ENCODE results near the gene NF1.
"Not testable (repeated sequence)": the region's sequence is repeated elsewhere in the genome, so short reads cannot be mapped to it uniquely, and the experiment has no call there.

The NF1 gene

DNA sequence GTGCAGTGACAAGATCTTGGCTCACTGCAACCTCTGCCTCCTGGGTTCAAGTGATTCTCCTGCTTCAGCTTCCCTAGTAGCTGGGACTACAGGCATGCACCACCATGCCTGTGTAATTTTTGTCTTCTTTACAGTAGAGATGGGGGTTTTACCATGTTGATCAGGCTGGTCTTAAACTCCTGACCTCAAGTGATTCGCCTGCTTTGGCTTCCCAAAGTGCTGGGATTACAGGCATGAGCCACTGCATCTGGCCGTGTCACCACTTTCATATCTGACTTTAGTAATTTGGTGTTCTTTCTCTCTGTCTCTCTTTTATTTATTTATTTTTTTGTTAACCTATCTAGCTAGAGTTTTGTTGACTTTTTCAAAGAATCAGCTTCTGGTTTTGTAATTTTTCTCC lies 103.9 kb downstream of the NF1 start:
- DNase-seq: not testable (repeated sequence)

DNA sequence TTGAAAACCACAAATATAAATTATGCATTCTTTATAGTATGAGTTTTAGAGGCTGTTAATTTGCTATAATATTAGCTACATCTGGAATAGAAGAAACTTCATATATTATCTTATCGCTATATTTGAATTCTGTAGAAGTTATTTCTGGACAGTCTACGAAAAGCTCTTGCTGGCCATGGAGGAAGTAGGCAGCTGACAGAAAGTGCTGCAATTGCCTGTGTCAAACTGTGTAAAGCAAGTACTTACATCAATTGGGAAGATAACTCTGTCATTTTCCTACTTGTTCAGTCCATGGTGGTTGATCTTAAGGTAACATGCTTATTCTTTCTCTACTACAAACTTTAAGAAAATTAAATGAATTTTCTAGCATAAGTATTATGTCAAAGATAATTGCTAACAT lies 105.5 kb downstream of the NF1 start:
- no peak for DNase-seq

DNA sequence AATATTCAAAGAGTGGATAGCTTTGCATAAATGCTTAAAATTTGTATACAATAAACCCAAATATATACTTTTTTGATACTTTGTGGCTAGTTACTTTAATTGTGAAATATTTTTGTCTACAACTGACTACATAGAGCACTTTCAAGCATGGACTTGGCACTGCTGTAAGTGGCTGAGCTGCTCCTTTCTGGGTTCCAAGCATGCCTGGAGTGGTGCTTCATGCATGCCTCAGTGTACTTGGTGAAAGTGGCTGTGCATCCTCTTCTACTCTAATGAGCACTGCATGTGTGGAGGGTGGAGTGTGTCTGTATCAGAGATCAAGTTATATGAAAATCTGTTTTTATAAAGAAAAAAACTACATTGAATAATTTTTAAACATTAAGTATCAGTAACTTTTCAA lies 108.2 kb downstream of the NF1 start:
- no peak for DNase-seq

DNA sequence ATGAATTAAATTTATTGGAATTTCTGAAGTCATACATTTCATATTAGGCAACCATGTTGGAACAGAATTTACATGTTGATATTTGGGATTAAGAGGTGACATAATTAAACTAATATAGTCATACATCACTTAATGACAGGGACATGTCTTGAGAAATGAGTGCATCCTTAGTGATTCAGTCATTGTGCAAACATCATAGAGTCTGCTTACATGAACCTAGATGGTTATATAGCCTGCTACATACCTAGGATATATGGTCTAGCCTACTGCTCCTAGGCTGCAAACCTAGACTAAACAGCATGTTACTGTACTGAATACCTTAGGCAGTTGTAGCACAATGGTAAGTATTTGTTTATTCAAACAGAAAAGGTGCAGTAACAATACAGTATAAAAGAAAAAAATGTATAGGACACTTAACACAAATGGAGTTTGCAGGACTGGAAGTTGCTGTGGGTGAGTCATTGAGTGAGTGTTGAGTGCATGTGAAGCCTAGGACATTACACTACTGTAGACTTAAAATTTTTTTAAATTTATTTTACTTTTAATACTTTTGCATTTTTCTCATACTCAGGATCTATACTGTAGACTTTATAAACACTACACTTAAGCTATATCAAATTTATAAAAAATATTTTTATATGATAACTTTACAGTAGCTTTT lies 116.7 kb downstream of the NF1 start:
- no peak for DNase-seq

DNA sequence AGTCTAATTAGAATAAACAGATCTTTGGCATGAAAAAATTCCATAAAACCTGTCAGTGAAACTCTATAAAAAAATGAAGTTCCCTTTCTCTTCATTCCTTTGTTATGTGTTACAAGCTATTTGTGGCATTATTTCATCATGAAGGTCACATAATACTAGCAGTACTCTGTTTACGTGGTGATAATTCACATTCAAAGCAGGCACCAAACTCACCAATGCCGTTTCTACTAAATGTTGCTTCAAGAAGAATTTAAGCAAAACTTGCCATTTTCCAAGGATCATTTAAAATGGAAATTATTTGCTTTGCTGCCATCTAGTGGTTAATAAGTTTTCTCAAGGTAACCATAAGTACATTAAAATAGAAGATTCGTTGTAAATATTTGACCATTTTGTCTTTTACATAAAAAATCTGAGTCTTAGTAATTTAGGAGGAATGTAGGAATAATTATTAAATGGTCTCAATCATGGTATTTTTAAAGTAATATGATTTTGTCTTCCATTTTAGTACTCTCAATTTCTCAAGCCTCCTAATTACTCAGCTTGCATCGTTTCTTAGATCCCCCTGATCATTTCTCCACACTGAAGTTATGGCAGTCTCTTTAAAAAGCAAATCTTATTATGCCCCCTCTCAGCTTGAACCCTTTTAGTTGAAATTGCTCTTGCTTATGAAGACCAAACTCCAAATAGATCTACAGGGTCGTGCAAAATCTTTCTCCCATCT lies 121.4 kb downstream of the NF1 start:
- DNase-seq: no peak

DNA sequence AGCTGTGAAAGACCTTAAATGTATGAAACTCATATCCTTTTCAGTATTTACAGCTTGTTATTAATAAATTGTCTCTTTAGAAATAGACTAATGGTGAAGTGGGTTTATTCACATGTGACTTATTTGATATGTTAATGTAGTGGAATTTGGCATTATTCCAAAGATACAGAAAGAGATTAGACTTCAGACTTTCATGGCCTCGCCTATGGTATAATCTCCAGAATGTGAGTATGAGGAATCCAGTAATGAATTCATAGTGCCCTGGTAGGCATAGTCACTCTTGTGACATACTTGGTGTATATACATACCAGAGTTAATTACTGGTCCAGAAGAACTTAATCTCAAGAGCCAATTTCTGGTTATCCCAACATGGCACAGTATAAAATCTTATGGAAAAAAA lies 129.6 kb downstream of the NF1 start:
- DNase-seq: no peak

DNA sequence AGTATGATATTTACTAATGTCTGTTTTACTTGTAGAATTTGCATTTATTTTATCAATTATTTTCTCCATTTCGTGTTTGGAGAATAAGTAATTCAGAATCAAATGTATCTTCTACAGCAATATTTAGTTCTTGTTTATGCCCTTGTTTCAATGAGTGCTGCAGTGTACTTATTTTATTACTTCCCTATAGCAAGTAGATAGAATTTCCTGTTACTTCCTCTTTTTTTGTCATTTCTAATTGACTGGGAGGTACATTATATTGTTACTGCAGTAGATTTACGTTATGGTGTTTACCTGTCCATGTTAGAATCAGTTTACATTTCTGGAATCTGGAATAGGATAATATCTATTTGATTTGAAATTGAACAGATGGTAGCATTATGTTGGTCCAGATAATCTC lies 131.1 kb downstream of the NF1 start:
- DNase-seq: no peak

DNA sequence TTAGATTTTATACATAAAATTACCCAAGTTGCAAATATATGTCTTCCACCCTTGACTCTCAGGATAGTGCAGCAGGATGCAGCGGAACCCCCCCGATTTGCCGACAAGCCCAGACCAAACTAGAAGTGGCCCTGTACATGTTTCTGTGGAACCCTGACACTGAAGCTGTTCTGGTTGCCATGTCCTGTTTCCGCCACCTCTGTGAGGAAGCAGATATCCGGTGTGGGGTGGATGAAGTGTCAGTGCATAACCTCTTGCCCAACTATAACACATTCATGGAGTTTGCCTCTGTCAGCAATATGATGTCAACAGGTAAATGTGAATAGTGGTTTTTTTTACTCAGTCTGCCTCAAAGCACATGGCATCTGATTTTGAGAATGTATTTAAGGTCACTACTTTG lies 131.6 kb downstream of the NF1 start:
- DNase-seq: no peak

DNA sequence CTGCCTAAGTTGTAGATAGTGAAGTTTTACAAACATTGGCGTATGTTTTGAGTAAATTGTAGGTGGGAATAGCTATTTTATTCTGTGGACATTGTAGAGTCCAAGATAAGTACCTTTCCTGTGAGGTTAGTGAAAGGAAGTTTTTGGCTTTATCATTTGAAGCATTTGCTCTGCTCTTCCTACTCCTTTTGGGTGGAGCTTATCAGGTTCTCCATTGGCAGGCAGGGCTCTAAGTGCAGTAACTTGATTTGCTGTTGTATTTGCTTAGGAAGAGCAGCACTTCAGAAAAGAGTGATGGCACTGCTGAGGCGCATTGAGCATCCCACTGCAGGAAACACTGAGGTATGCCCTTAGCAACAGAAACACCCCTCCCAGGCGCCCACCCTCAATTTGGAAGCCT lies 132.2 kb downstream of the NF1 start:
- DNase-seq: no peak

DNA sequence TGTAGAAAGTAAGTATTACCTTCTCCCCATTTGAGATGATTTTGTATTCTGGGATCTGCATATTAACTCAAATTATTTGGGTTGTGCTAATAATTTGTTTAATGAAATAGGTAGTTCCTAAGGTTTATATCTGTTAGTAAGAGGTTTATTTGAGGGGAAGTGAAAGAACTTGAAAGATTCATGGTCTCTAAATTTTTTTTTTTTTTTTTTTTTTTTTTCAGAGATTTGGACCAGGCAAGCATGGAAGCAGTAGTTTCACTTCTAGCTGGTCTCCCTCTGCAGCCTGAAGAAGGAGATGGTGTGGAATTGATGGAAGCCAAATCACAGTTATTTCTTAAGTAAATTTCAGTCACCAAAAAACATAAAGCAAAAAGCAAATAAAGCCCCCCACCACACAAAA lies 137.1 kb downstream of the NF1 start:
- no peak for DNase-seq

DNA sequence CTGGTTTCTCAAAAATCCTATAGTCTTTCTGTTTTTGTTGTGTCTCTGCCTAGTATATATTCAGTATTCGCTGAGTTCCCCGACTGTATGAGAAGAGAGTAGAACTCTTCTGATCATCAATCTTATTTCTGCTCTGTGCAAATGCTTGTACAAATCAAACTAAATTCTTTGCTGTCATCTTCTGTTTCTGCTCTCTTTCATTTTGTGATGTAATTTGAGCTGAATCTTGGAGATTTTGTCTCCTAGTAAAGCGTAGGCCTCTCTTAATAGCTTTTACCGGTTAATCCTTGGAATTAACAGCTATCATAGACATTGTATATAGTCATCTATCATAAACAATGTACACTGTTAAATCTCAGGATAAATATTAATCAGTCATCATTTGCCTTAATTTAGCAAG lies 140.3 kb downstream of the NF1 start:
- DNase-seq: no peak

DNA sequence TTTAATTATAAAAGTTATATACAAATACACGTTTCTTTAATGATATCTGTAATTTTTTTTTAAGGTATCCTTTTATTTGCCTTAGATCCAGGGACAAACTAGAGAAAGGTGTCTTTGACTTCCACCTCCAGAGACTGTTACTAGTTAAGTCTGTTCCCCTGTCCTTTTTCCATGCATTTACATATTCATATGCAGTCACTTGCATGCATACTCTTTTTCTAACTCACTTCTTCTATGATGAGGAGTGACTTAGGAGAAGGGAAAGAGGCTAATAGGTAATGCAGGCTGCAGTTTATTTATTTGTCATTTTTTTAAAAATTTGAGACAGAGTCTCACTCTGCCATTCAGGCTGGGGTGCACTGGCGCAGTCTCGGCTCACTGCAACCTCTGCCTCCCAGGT lies 141.4 kb downstream of the NF1 start:
- no peak for DNase-seq

DNA sequence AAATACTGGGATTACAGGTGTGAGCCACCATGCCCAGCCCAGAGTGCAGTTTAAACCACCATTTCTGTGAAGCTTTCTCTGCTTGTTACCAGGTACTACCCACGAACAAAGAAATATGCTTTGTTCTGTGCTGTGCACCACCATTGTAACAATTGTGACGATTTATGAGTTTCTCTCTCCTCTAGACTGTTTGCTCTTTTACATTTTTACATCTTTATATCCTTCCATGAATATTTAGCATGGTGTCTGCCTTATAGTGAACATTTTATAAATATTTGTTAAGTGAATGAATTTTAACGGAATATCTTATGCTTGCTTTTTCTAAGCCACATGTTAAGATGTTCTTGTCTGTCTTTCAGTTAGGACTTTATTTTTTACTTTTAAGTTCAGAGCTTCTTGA lies 141.9 kb downstream of the NF1 start:
- no peak for DNase-seq

DNA sequence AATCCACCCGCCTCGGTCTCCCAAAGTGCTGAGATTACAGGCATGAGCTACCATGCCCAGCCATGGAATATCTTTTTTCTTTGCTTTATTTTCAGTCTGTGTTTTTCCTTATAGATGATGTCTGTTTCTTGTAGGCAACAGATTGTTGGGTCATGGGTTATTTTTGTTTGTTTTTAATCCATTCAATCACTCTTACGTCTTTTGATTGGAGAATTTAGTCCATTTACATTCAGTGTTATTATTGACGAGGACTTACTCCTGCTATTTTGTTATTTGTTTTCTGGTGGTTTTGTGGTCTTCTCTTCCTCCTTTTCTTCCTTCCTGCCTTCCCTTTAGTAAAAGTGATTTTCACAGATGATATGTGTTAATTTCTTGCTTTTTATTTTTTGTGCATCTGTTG lies 146.3 kb downstream of the NF1 start:
- no peak for DNase-seq

DNA sequence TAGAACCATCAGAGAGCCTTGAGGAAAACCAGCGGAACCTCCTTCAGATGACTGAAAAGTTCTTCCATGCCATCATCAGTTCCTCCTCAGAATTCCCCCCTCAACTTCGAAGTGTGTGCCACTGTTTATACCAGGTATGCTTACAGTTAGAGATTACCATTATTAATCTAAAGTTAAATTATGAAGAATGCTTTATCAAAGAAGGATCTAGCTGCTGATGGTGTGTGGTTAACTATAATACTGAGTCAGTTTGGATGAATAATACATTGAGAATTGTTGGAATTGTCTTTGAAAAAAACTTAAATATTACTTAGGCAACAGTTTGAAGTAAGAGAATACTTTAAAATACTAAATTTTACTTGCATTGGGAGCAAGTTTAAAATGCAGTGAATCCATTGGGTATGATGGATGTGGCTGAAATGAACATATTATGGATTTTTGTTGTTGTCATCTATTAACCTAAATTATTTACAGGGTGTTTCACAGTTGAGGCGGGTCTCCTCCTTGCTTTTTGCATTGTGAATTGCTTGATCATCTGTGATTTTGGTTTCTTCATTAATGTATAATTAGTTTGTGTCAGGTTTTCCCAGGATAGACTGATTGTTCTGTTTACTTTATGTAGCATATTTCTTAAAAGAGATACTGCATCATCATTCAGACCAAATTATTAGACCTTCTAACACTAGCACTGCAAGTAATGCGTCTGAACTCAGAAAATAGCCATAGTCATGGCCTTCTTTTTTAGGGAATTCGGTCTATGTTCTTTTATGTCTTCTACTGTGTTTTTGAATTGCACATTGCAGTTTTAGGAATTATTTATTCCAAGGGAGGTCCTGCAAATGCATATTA lies 154.4 kb downstream of the NF1 start:
- DNase-seq: no peak

DNA sequence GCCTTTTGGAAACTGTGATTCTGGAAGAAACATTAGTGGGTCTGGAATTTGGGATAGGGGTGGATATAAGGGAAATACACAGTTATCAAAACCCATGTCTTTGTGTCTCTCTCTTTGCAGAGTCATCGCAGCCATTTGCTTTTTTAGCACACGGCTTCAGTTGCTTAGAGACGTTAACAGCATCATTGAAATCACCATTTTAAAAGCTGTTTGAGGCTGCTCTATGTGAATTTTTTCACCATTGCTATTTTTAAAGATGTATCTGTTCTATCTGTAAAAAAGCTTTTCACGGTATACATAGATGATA lies 155.0 kb downstream of the NF1 start:
- DNase-seq: no peak

DNA sequence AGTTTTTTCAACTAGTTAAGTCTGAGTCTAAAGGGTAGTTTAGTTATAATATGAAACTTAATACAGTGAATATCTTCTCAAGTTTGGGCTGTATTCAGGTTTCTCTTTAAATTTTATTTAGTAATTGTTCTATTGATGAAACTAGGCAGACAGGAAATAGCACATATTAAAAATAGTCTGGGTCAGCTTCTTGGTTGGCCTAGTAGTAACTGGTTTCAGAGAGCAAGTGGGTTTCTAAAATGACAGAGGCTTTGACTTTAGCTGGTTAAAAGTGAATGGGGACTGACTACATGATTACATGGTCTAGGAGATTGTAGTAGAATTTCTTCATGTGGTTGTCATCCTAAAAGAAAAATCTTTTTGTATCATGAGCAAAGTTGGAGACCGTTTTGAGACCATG lies 155.5 kb downstream of the NF1 start:
- no peak for DNase-seq

DNA sequence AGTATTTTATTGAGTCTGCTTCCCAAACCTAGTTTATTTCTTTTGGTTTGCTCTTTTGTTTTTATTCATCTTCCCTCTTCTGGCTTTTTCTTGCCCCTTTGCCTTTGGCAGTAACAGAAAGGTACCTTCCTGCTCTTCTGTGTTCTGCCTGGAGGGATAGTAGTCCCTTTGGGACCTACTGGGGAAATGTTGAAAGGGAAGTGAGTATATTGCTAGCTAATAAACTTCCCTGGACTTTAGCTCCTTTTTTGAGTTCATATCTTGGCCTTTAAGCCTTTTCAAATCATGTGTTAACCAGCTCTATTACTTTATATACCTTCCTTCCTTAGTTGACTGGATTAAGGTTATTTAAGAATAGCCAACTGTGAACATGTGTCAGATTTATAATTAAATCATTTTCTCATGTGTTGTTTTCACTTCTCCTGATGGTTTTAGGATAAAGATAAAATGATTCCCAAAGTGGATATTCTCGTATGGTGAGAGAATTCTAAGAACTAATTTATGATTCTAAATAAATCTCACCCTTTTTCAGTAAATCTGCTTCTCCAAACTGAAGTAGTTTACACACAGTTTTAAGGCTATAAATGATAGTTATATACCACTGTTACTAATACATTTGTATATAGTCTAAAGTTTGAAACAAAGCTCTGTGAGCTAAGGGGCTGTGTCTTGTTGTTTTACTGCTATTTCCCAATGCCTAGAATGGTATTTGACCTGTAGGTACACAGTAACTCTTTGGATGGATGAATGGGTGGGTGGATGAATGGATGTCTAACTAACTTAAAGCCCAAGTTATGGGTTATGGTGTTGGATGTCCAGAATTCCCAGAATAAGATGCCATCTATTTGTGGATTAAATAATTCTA lies 156.6 kb downstream of the NF1 start:
- no peak for DNase-seq

DNA sequence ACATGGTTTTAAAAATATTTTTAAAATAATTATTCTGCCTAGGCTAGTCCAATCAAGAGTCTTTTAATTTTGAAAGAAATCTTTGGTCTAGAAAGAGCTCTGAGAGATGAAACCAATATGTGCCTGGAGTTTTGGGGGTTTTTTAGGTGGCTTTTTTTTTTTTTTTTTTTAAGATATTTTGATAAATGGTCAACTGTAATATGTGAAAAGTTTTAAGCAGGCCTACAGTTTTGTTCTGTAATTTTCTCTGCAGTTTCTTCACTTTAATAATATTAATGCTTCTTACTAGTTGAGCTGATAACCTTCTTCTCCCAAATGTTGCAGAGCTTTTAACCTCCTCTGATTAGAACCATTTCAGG lies 157.2 kb downstream of the NF1 start:
- DNase-seq: no peak

DNA sequence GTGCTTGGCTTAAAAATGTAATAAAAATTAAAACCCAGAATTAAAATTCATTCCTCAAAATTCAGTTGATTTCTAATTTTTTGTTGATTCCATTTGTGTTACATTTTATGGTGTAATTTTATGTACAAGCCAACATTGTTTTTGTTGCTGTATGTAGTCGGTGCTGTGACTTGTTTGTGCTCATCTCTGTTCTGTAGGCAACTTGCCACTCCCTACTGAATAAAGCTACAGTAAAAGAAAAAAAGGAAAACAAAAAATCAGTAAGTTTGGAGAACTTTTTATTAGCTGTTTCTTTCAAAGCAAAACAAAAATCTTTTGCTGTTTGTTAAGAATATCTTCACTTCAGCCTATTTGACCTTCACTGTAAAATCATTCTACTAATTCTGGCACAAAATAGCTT lies 158.0 kb downstream of the NF1 start:
- DNase-seq: no peak

DNA sequence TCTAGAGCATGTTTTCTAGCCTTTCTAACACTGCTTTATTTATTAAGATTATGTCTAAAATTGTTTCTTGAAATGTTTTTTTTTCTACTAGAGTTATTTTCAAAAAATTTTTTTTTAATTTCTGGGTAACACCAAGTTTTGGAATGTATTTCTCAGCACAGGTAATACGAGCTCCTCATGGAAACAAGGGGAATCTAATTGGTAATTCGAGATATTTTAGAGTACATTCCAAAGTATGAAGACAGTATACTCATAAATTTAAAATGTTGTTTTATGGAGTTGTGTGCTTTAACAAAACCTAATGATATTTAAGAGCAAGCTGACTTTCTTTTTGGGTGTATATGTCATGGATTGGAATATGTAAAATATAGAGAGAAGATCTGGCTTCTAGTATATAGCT lies 159.9 kb downstream of the NF1 start:
- DNase-seq: no peak

DNA sequence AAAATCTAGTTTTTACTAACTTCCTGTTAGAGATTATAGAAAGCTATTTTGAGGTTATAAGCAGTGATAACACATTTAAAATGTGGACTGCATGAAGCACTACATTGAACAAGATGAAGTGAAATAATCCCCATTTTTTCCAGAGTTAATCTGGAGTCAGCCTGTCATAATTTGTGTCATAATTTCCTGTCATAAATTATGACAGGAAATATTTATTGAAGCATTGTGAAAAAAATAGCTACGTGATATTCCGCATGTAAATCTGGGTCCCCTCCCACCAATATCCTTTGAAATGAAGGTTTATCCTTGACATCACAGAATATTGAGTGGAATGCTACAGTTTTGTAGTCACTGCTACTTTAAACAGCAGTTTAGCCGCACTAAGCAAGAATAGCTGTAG lies 162.2 kb downstream of the NF1 start:
- no peak for DNase-seq

DNA sequence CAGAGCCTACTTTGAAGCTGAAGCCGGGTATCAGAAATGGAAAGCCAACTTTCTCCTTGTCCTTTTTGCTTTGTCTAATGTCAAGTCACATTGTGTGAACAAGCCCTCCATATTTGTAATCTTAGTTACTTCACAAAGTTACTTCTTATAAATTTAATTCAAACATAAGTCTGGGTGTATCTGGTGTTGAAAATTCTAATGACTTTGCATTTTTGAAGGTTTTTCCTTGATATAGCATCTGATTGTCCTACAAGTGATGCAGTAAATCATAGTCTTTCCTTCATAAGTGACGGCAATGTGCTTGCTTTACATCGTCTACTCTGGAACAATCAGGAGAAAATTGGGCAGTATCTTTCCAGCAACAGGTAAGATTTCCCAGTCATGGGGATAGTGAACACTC lies 165.4 kb downstream of the NF1 start:
- DNase-seq: no peak

DNA sequence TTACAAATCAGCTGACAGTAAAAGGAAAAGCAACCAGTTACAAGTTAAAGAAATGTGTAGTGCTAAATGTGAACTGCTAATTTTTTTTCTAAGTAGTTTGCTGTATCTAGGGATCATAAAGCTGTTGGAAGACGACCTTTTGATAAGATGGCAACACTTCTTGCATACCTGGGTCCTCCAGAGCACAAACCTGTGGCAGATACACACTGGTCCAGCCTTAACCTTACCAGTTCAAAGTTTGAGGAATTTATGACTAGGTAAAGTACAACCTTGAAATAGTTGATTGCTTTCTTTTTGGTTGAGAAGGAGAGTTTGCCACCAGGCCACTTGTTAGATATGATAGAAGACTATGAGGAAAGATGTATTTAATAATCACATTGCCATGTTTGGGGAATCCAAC lies 166.8 kb downstream of the NF1 start:
- DNase-seq: no peak
